Caco-2 (cell line): ENCODE results near the gene ERICH6. TPM values are rescaled to one million over a fixed set of nuclear protein-coding genes. Genes with fewer than 3 reads are reported as not detected.

ENCODE experiments used
- Bru-seq: library from RNA; stranded (reverse); fragments of 400-500 nt; gene quantifications from one replicate; lab custom pipeline; 2021; lab: Mats Ljungman, UMichigan
- BruChase-seq, 2 experiments: library from RNA; stranded (reverse); fragments of 400-500 nt; gene quantifications; one replicate each; lab custom pipeline; 2021; lab: Mats Ljungman, UMichigan
- BruUV-seq: library from RNA; stranded (reverse); fragments of 400-500 nt; replicated peaks from 2 replicates; lab custom pipeline; 2021; lab: Mats Ljungman, UMichigan
- CTCF ChIA-PET: fragments of 300-600 bp; sonication (Branson Sonifier 250); formaldehyde crosslinking; loops from one replicate; lab custom pipeline; 2022; ENCODE audit warnings: antibody characterized with exemption; lab: Charles Lee
- POLR2A ChIA-PET: fragments of 300-600 bp; sonication (Branson Sonifier 250); formaldehyde crosslinking; loops from one replicate; lab custom pipeline; 2022; ENCODE audit warnings: antibody characterized with exemption; lab: Charles Lee
- DNase-seq, 2 experiments: peaks; one replicate each; pipeline versions ENCODE4 v3.0.0 to v3.0.0-alpha.2; 2020 to 2022
- H3K27me3 ChIP-seq: replicated peaks from 2 replicates; pipeline ENCODE4 v1.6.0; 2011; ENCODE audit warnings: low read length; ENCODE audit not compliant: control insufficient read depth, insufficient read depth
- H3K36me3 ChIP-seq: 2 replicates; pipeline ENCODE4 v1.5.1; 2011; ENCODE audit warnings: low read length; ENCODE audit not compliant: control insufficient read depth, insufficient read depth
- H3K4me1 ChIP-seq: fragments of 250-450 bp; sonication (Bioruptor Pico); 2 replicates; pipeline ENCODE4 v1.5.1; 2020; ENCODE audit warnings: mild to moderate bottlenecking
- H3K4me3 ChIP-seq: 2 replicates; pipeline ENCODE4 v1.5.1; 2011; ENCODE audit warnings: low read depth, mild to moderate bottlenecking, control low read depth, low read length
- H3K9me3 ChIP-seq: fragments of 250-450 bp; sonication (Bioruptor Pico); 2 replicates; pipeline ENCODE4 v1.5.1; 2020; ENCODE audit warnings: mild to moderate bottlenecking, moderate library complexity
- H3K27ac Mint-ChIP-seq: one replicate; pipeline ENCODE4 v1.8.0; 2022; ENCODE audit warnings: mixed read lengths; ENCODE audit not compliant: unreplicated experiment
- H3K27me3 Mint-ChIP-seq: one replicate; pipeline ENCODE4 v1.8.0; 2022; ENCODE audit warnings: mixed read lengths; ENCODE audit not compliant: insufficient read depth, unreplicated experiment
- H3K36me3 Mint-ChIP-seq: one replicate; pipeline ENCODE4 v1.8.0; 2022; ENCODE audit warnings: mild to moderate bottlenecking, mixed read lengths; ENCODE audit not compliant: insufficient read depth, unreplicated experiment
- H3K4me1 Mint-ChIP-seq: one replicate; pipeline ENCODE4 v1.8.0; 2022; ENCODE audit warnings: low read depth, mixed read lengths; ENCODE audit not compliant: unreplicated experiment
- H3K4me3 Mint-ChIP-seq: one replicate; pipeline ENCODE4 v1.8.0; 2022; ENCODE audit warnings: mild to moderate bottlenecking, moderate library complexity, mixed read lengths; ENCODE audit not compliant: unreplicated experiment
- H3K9me3 Mint-ChIP-seq: one replicate; pipeline ENCODE4 v1.8.0; 2022; ENCODE audit warnings: mixed read lengths; ENCODE audit not compliant: unreplicated experiment
- intact Hi-C: fragments of 100-400 bp; cut with micrococcal nuclease; formaldehyde crosslinking; loops from one replicate; pipeline ENCODE4 v1.10.0; 2022; ENCODE audit not compliant: unreplicated experiment
- long read RNA-seq: library from polyadenylated mRNA; stranded (forward); transcript quantifications from one replicate; pipeline ENCODE4 v2.0.0, GENCODE V29; 2022
- total RNA-seq: library from RNA; stranded (reverse); gene quantifications from 2 replicates; pipeline ENCODE4 v1.2.3, GENCODE V29; 2022
- TF ChIP-seq, protein P1 (sequence below), 2 experiments: fragments of 200-600 bp in 1 of 2; IDR thresholded peaks; 1 replicate in 1 of 2; 2 replicates in 1 of 2; pipeline versions ENCODE4 v1.5.1 to v1.8.0; 2011 to 2022; ENCODE audit warnings: antibody characterized with exemption in 1 of 2, control low read depth in 1 of 2, inconsistent platforms in 1 of 2, low read depth in 1 of 2, low read length in 1 of 2, mild to moderate bottlenecking in 1 of 2, moderate library complexity in 1 of 2; ENCODE audit not compliant: insufficient read depth in 1 of 2, severe bottlenecking in 1 of 2, unreplicated experiment in 1 of 2

The ERICH6 gene
- not detected in 2 replicates for total RNA-seq
- Bru-seq, nascent RNA = percentile 27 among the genes with signal in this experiment
- percentile 16 among the genes with signal in this experiment for BruChase-seq, experiment 1, labeled RNA remaining after a 2-hour chase
- BruChase-seq, experiment 2, labeled RNA remaining after a 6-hour chase = percentile 13 among the genes with signal in this experiment
- long read RNA-seq = 0 reads

DNA sequence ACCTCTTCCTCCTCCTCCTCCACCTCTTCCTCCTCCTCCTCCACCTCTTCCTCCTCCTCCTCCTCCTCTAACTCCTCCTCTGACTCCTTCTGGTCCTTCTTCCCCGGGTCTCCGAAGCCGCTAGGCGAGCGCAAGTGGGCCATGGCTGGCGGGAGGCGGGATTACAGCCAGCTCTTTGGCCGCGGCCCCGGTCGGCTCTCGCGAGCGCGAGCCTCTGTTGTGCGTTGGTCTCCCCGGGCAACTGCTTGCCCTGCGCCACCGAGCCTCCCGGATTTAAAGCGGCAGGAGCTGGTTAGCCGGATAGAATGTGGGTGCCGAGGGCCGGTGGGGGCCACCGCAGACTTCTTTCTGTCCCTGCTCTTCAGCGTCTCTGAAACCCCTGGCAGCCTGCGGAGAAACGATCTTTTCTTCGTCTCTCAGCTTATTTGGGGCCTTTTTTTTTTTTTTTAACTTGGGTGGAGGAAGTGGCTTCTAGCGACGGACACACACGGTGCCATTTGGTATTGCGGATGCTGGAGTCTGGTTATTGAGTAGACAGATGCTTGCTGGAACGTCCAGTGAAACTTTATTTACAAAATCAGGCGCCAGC is at the start of gene ERICH6:
Gene ERICH6 (minus strand): TSS at position 165 of the 589 bp plus-strand sequence. CDS start 22 bp downstream, at position 143.
- Histone ChIP-seq H3K36me3 (no peaks in the 10 kb centered on the region), H3K9me3 (no peaks in the 10 kb centered on the region), H3K4me3 (peak within 1 kb of the TSS; percentile 52), H3K27me3 (no peaks in the 10 kb centered on the region), H3K4me1 (no peaks in the 10 kb centered on the region)
- TF ChIP-seq, protein P1, sequence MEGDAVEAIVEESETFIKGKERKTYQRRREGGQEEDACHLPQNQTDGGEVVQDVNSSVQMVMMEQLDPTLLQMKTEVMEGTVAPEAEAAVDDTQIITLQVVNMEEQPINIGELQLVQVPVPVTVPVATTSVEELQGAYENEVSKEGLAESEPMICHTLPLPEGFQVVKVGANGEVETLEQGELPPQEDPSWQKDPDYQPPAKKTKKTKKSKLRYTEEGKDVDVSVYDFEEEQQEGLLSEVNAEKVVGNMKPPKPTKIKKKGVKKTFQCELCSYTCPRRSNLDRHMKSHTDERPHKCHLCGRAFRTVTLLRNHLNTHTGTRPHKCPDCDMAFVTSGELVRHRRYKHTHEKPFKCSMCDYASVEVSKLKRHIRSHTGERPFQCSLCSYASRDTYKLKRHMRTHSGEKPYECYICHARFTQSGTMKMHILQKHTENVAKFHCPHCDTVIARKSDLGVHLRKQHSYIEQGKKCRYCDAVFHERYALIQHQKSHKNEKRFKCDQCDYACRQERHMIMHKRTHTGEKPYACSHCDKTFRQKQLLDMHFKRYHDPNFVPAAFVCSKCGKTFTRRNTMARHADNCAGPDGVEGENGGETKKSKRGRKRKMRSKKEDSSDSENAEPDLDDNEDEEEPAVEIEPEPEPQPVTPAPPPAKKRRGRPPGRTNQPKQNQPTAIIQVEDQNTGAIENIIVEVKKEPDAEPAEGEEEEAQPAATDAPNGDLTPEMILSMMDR (IDR thresholded peaks at IDR 0.05; ENCODE audit: insufficient read depth in 1 of 2, low read depth in 1 of 2, low read length in 1 of 2, severe bottlenecking in 1 of 2, unreplicated experiment in 1 of 2) = no peak
- no TSS peak for BruUV-seq
- ChIA-PET CTCF (interaction anchor here (0.6 to 1.1 kb wide), 6 partner anchors 30 to 221 kb away, joined by 3 to 11 read pairs (median 6); partner anchors contain the start of gene SIAH2), POLR2A (interaction anchor here (0.6 to 2.1 kb wide), 7 partner anchors 14 to 444 kb away, joined by 3 to 18 read pairs (median 4); partner anchors contain the start of genes EIF2A, SELENOT, SERP1 and SIAH2)
- intact Hi-C loops = loop anchor here (5.0 kb wide), 1 partner anchor 102 kb away; the partner anchor contains the start of gene SELENOT
- Mint-ChIP-seq H3K36me3 (peaks cover 13% of the 10 kb centered on the region), H3K27me3 (peaks cover 3% of the 10 kb centered on the region), H3K4me3 (peak within 1 kb of the TSS; percentile 95), H3K9me3 (no peaks in the 10 kb centered on the region), H3K4me1 (no peaks in the 10 kb centered on the region), H3K27ac (peak within 1 kb of the TSS; percentile 96)
- DNase-seq = peak; percentile 90 to 93

DNA sequence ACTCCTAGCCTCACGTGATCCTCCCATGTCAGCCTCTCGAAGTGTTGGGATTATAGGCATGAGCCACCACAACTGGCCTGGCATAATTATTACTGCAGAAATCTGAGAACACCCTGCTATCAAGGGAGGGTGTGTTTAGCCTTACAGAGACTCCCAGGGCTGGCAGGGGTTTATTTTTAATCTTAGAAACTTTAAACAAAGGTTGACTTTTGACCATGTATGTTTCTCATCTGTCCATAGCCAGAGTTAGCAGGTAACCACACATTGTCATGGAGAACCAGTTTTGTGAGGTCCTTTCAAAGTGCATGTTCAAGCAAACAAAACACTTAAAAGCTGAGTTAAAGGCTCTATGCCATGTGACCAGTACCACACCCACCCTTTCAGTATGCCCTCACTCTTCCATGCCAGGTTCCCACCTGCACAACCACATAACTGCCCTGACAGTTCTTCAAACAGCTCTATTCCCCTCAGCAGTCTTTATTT is 48.1 kb upstream of the ERICH6 start:
- Histone ChIP-seq H3K27me3 (no peaks in the 10 kb centered on the region), H3K4me3 (no peak overlapping the region), H3K36me3 (no peaks in the 10 kb centered on the region), H3K9me3 (no peaks in the 10 kb centered on the region), H3K4me1 (peaks cover 17% of the 10 kb centered on the region)
- no peaks in the 10 kb centered on the region for H3K9me3 Mint-ChIP-seq
- CTCF ChIA-PET = no interaction called here
- TF ChIP-seq, protein P1 (IDR thresholded peaks at IDR 0.05; ENCODE audit: insufficient read depth in 1 of 2, low read depth in 1 of 2, low read length in 1 of 2, severe bottlenecking in 1 of 2, unreplicated experiment in 1 of 2) = no peak
- intact Hi-C loops = loop anchor here (1.0 kb wide), 1 partner anchor 9 kb away; no protein-coding TSS in a partner anchor
- no peaks in the 10 kb centered on the region for H3K27me3 Mint-ChIP-seq
- H3K36me3 Mint-ChIP-seq = peaks cover 30% of the 10 kb centered on the region
- no peak overlapping the region for H3K27ac Mint-ChIP-seq
- peaks cover 10% of the 10 kb centered on the region for H3K4me1 Mint-ChIP-seq
- BruUV-seq = no TSS peak
- DNase-seq = peak in 1 of 2 experiments; percentile 44
- POLR2A ChIA-PET = interaction anchor here (1.5 kb wide), 1 partner anchor 11 kb away, joined by 4 read pairs; the partner anchor contains the start of gene SIAH2
- no peak overlapping the region for H3K4me3 Mint-ChIP-seq

DNA sequence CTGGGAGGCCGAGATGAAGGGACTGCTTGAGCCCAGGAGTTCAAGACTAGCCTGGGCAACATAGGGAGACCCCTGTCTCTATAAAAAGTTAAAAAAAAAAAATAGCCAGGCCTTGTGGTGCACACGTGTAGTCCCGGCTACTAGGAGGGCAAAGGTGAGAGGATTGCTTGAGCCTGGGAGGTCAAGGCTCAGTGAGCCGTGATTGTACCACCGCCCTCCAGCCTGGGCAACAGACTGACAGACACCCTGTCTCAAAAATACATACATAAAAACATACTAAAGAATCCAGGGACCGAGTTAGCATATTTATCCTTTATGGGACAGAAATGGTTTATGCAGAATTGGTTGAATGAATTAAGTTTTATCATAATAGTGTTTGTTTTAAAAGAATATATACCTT is 45.5 kb upstream of the ERICH6 start:
- Histone ChIP-seq H3K36me3 (no peaks in the 10 kb centered on the region), H3K27me3 (no peaks in the 10 kb centered on the region), H3K4me1 (peaks cover 16% of the 10 kb centered on the region), H3K9me3 (no peaks in the 10 kb centered on the region), H3K4me3 (no peak overlapping the region)
- Mint-ChIP-seq H3K9me3 (no peaks in the 10 kb centered on the region), H3K4me1 (peaks cover 5% of the 10 kb centered on the region), H3K4me3 (no peak overlapping the region), H3K36me3 (peaks cover 27% of the 10 kb centered on the region), H3K27ac (no peak overlapping the region), H3K27me3 (no peaks in the 10 kb centered on the region)
- ChIA-PET POLR2A (no interaction called here), CTCF (interaction anchor here (0.9 kb wide), 1 partner anchor 14 kb away, joined by 3 read pairs; no protein-coding TSS in a partner anchor)
- TF ChIP-seq, protein P1 (IDR thresholded peaks at IDR 0.05; ENCODE audit: insufficient read depth in 1 of 2, low read depth in 1 of 2, low read length in 1 of 2, severe bottlenecking in 1 of 2, unreplicated experiment in 1 of 2) = no peak
- DNase-seq = no peak
- intact Hi-C loops = no loop called here
- no TSS peak for BruUV-seq
